AML-193 (cell line): ENCODE results near the gene TTR.

Experiments
- DNase-seq, 2 experiments: peaks; one replicate each; lab custom pipeline; 2025; lab: John Stamatoyannopoulos, UW

Gene TTR

DNA sequence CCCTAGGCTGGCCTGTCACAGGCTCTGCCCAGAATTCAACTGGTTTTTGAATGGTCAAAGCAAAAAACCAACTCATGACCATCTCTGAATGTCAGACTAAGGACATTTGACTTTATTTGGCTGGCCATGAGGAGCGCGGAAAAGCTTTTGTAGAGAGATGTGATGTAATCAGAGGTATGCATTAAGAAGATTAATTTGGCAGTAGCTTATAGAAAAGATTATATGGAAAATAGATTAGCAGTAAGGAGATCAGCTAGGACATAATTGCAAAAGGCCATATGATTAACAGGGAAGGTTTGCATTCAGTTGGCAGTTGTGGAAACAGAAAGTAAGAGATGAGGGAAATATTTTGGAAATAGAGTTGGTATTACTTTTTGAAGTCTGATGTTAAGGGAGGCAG is 12.3 kb upstream of the TTR start:
- no peak for DNase-seq

DNA sequence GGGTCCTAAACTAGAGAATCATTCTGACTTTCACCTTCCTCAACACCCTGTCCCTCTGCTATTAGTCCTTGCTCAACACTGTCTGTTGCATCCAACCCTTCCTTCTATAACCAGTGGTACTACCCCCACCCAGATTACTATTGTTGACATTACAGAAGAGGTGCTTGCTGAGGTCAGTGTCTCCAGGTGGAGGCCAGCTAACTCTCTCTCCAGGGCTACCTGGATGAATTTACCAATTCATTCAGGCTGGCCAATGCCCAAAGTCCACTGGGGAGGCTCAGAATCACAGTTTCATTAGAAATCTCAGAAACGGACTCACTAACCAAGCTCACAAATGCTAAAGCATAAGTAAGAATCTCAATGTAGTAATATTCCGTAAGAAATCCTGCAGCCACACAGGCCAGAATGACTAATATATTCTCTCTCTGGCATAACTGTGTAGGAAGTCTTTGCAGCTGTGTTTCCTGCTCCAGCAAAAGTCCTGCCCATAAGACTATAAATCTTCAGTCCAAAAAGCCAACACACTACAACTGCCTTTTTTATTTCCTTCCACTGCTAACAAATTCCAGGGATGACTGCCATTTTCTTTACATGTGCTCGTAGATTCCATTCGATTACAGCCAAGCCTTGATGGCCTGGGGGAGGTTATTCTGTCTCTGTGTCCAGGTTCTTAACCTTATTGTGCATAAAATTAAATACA is 10.0 kb upstream of the TTR start:
- no peak for DNase-seq

DNA sequence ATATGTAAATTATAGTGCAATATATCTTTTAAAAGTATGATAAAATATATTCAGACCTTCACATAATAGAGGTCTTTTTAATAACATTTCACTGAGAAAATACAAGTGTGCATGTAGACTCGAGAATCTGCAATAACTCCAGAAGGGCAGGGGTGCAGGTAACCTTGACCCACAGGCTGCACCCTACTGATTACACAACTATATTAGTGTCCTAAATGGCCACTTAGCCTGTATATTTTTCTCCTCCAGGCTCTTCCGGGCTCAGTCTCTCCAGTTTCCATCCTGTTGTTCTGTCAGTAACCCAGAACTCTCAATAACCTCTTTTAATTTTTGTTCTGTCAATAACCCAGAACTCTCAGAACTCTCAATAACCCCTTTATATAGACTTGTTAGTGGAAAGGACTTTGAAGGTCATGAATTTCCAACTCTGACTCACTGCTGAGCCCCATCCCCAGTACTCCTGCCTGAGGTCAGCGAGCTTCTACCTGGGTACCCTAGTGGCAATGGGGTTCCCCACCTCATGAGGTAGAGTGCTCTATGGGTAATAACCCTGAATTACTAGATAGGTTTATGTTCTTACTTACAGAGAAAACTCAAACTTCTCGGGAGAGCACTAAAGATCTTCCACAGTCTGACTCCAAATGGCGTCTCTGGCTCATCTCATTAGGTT is 8.4 kb upstream of the TTR start:
- no peak for DNase-seq

DNA sequence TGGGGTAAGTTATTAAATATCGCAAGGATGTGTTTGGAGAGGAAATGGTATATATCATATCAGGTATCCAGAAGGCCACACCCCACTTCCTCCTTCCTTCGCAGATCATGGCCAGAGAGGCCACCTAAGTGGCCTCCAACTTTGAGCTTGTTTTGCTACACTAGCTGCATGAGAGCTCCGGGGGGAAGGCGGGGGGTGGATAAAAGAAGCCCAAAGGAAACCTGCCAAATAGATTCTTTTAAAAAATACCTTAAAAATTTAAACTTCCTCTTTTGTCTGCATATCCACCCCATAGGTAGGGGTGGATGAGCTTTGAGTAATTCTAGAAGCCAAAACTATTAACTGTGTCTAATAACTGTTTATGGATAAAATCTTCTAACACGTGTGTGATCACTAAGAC is 5.7 kb upstream of the TTR start:
- no peak for DNase-seq

DNA sequence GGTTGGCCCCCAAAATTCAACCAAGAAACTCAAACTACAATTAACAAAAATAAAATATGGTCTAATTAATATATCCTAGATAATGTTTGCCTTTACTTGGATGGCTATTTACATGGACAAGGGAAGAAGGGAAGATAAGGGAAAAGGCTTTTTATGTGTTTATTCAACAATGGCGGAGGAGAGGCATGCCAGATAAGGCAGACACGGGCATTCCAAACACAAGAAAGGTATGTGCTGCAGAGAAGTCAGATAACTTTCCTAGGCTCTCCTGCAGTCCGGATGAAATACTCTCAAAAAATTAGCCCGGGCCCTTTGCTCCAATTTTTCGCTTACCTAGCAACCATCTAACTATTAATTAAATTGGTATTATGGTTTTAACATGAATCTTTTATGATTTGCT is 5.1 kb upstream of the TTR start:
- DNase-seq = no peak

DNA sequence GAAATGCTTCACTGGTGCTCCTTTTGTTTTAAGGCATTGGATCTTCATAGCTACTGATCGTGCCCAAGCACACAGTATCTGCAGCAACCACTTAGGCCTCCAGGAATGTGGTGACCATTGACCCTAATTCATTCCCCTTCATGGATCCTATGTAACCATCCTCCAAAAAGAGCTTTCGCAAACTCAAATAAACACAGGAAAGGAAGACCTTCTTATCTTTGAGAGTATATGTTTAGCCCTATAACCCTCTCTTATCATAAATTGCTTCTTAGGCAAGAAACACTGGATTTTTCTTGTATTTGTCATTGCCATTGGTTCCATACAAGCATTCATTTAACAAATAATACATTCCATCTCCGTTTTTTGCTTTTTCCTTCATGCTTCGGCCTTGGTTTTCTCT is 4.1 kb upstream of the TTR start:
- no peak for DNase-seq

DNA sequence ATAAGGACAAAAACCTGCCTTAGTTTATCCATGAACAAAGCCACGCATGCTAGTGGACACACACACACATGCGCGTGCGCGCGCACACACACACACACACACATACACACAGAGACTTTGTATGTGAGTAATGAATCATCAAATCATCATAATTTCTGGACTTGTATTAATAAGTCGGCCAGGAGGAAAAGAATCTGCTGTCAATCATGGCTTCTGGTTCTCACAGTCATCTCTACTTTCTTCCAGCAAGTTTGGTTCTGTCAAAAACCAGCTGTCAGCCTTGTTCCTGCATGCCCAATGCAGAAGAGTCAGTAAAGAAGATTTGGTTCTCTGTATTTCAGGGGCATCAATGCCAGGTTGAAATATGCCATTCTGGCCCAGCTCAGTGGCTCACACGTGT is 1.1 kb upstream of the TTR start:
- no peak for DNase-seq

DNA sequence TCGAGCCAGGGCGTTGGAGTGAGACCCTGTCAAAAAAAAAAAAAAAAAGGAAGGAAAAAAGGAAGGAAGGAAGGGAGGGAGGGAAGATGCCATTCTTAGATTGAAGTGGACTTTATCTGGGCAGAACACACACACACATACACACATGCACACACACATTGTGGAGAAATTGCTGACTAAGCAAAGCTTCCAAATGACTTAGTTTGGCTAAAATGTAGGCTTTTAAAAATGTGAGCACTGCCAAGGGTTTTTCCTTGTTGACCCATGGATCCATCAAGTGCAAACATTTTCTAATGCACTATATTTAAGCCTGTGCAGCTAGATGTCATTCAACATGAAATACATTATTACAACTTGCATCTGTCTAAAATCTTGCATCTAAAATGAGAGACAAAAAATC is 564 bp upstream of the TTR start:
- no peak for DNase-seq

DNA sequence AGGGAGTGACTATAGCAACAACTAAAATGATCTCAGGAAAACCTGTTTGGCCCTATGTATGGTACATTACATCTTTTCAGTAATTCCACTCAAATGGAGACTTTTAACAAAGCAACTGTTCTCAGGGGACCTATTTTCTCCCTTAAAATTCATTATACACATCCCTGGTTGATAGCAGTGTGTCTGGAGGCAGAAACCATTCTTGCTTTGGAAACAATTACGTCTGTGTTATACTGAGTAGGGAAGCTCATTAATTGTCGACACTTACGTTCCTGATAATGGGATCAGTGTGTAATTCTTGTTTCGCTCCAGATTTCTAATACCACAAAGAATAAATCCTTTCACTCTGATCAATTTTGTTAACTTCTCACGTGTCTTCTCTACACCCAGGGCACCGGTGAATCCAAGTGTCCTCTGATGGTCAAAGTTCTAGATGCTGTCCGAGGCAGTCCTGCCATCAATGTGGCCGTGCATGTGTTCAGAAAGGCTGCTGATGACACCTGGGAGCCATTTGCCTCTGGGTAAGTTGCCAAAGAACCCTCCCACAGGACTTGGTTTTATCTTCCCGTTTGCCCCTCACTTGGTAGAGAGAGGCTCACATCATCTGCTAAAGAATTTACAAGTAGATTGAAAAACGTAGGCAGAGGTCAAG is 955 bp downstream of the TTR start:
- DNase-seq = no peak

DNA sequence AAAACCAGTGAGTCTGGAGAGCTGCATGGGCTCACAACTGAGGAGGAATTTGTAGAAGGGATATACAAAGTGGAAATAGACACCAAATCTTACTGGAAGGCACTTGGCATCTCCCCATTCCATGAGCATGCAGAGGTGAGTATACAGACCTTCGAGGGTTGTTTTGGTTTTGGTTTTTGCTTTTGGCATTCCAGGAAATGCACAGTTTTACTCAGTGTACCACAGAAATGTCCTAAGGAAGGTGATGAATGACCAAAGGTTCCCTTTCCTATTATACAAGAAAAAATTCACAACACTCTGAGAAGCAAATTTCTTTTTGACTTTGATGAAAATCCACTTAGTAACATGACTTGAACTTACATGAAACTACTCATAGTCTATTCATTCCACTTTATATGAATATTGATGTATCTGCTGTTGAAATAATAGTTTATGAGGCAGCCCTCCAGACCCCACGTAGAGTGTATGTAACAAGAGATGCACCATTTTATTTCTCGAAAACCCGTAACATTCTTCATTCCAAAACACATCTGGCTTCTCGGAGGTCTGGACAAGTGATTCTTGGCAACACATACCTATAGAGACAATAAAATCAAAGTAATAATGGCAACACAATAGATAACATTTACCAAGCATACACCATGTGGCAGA is 3.6 kb downstream of the TTR start:
- no peak for DNase-seq

DNA sequence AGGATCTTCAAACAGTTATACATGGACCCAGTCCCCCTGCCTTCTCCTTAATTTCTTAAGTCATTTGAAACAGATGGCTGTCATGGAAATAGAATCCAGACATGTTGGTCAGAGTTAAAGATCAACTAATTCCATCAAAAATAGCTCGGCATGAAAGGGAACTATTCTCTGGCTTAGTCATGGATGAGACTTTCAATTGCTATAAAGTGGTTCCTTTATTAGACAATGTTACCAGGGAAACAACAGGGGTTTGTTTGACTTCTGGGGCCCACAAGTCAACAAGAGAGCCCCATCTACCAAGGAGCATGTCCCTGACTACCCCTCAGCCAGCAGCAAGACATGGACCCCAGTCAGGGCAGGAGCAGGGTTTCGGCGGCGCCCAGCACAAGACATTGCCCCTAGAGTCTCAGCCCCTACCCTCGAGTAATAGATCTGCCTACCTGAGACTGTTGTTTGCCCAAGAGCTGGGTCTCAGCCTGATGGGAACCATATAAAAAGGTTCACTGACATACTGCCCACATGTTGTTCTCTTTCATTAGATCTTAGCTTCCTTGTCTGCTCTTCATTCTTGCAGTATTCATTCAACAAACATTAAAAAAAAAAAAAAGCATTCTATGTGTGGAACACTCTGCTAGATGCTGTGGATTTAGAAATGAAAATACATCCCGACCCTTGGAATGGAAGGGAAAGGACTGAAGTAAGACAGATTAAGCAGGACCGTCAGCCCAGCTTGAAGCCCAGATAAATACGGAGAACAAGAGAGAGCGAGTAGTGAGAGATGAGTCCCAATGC is 4.6 kb downstream of the TTR start:
- no peak for DNase-seq

DNA sequence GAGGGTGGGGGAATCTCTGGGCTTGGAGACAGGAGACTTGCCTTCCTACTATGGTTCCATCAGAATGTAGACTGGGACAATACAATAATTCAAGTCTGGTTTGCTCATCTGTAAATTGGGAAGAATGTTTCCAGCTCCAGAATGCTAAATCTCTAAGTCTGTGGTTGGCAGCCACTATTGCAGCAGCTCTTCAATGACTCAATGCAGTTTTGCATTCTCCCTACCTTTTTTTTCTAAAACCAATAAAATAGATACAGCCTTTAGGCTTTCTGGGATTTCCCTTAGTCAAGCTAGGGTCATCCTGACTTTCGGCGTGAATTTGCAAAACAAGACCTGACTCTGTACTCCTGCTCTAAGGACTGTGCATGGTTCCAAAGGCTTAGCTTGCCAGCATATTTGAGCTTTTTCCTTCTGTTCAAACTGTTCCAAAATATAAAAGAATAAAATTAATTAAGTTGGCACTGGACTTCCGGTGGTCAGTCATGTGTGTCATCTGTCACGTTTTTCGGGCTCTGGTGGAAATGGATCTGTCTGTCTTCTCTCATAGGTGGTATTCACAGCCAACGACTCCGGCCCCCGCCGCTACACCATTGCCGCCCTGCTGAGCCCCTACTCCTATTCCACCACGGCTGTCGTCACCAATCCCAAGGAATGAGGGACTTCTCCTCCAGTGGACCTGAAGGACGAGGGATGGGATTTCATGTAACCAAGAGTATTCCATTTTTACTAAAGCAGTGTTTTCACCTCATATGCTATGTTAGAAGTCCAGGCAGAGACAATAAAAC is 6.5 kb downstream of the TTR start:
- no peak for DNase-seq

DNA sequence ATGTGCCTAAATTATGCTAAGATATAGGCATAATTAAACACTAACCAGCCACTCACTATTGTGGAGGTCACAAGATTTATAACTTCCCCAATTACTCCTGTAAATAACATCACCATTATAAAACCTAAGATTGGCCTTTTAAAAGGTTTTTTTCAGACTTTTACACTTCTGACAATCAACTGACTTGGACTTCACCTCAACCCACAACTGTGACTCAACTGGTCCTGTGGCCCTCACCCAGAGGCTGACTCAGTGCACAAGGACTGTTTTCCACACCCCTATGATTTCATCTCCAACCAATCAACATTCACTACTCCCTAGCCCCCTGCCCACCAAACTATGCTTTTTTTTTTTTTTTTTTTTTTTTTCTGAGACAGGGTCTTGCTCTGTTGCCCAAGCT is 11.6 kb downstream of the TTR start:
- no peak for DNase-seq

DNA sequence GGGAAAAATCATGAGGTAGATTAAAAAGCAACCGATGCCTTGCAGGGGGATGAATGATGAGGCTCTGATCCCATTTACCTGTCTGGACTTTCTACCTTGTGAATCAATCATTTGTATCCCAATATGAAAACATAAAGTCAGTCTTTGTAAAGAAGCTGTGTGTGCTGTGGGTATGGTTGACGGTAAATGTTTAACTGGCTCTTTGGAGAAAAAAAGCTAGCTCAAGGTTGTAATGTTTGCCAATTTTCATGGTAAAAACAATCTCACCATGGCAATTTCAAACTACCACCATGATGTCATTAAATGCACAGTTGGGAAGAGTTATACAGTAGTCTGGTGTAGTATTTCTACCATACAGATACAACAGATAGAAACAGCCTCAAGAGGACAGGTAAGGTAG is 14.6 kb downstream of the TTR start:
- DNase-seq = no peak

DNA sequence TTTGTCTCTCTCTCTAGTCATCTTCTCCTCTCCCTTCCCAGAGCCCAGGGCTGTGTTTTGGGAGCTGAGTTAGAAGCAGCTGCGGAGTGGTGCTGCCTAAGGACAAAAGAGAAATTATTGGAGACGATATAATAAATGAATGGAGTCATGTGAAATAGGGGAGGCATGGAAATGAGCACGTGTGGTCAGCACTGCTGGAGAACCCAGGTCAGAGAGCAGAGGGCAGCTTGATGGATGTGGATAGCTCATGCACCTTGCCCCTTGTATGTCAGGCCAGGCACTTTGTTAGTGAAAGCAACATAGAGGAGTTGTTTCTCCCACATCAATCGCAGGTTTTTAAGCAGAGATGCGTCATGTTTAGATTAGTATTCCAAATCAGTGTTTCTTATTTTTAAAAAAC is 15.7 kb downstream of the TTR start:
- DNase-seq = no peak

DNA sequence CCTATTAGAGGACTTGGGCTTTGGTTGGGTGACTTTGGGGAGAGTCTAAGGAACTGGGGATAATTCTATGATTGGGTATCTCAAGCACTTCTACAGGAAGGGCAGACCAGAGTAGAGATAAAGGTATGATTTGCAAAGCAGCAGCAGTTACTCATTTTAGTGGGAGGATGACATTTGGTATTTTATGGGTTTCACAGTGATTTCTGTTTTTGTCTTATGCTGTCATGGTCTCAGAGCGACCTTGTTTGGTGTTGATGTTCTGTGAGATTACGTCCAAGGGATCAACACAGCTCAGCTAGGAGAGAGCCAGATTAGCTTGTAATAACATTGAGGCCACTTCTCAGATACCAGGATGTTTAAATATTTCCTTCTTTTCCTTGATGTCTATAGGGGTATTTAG is 18.2 kb downstream of the TTR start:
- no peak for DNase-seq

DNA sequence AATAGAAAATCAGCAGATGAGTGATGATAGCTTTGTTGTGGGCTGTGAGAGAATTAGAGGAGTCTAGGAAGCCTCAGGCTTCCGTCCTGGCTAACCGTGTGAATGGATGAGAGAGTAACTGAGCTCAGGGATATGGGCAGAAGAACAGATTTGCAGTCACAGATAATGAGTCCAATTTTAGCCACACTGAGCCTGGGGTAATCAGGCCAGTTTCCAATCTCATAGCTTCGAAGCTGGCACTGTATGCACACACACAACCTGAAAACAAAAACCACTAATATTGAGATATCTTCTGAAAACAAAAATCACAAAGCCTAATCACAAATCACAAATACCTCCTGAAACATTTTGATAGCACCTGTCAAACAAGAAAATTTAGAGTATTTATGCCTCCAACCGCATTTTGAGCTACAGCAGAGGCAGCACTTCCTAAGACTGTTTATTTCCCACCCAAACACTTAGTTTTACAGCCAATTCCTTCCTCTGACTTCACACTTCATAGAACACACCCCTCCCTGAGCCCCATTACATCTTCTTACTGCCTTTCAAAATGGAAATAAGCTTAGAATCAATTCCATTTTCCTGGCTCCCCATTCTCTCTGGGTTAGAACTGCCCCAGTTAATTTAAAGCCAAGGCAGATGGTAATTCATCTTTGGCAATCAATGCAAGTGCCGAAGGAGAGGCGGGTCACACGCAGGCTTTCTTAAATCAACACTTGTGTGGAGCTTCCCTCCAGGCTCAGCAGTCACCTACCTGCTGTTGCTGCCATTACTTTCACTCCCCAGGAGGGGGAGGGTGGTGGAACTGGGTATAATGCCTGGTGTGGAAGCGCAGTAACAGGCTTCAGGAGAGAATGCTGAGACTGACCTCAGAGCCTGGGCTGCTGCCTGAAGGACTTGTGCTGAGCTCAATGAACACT is 18.9 kb downstream of the TTR start:
- DNase-seq = no peak

DNA sequence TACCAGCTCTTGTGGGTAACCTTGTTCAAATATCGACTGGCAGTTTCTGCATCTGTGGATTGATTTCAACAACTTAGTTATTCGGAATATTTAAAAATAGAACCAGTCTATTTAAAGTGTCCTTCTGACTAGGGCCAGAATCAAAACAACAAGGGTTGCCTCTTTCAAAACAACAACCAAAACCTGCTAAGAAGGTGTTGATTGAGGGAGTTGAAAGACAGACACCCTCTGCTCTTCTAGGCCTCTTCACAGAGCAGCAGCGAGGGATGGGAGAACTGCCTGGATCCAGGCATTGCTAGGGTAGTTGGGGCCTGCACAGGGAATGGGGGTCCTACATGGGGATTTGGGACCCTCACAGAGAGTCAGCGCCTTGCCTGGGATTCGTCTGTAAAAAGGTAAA is 19.8 kb downstream of the TTR start:
- no peak for DNase-seq

DNA sequence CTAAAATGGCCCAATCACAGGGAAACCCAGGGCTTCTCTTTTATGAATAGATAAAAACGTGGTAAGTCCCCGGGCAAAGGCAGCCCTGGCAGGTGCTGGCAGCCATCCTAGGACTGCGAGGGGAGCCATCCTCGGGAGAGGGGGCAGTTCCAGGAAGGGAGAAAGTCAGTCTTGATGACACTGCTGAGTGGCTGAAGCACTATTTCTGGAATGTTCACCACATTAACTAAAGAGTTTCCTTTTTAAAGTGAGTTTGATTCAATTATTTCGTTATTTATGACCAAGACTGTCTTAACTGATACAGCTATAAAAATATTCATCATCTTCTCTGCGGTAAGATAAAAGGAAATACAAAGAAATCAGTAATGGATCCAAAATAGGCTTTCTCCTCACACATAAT is 20.4 kb downstream of the TTR start:
- DNase-seq = no peak

DNA sequence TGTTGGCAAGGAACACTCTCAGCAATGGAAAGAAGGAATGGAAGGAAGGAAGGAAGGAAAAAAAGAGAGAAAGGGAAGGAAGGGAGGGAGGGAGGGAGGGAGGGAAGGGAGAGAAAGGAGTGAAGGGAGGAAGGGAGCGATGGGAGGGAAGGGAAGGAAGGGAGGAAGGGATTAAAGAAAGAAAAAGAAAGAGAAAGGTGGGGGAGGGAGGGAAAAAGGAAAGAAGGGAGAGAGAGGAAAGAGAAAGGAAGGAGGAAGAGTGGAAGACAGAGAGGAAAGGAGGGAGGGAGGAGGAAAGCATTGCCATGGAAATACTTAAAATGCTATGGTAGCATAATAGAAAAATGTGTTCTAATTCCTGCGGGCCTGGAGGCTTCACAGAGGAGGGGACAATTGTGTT is 22.4 kb downstream of the TTR start:
- DNase-seq = no peak
